HG03460 (cell line): ENCODE data around the gene CLEC16A.

Experiments
- ATAC-seq: cut with Tn5 transposase; IDR thresholded peaks from one replicate; pipeline ENCODE4 v1.9.1; 2021; ENCODE audit not compliant: unreplicated experiment

CLEC16A gene

GRCh38 chr16:11147754-11148444, 203.5 kb downstream of the CLEC16A start:
- no peak for ATAC-seq

- no peak for ATAC-seq
Measured at GRCh38 chr16:11149011-11149616, 204.8 kb downstream of the CLEC16A start.

- no peak for ATAC-seq
Measured at GRCh38 chr16:11150190-11150589, 205.8 kb downstream of the CLEC16A start.

GRCh38 chr16:11151156-11151884, 207.0 kb downstream of the CLEC16A start:
- ATAC-seq, result no peak

- no peak for ATAC-seq
Measured at GRCh38 chr16:11151885-11152629, 207.7 kb downstream of the CLEC16A start.

- no peak for ATAC-seq
Measured at GRCh38 chr16:11152677-11153331, 208.4 kb downstream of the CLEC16A start.

- ATAC-seq, result no peak
Measured at GRCh38 chr16:11155284-11155806, 211.0 kb downstream of the CLEC16A start.

GRCh38 chr16:11156401-11156800, 212.0 kb downstream of the CLEC16A start:
- ATAC-seq, result no peak

GRCh38 chr16:11157143-11157542, 212.8 kb downstream of the CLEC16A start:
- no peak for ATAC-seq

- no peak for ATAC-seq
Measured at GRCh38 chr16:11158018-11158417, 213.7 kb downstream of the CLEC16A start.

- no peak for ATAC-seq
Measured at GRCh38 chr16:11159282-11159681, 214.9 kb downstream of the CLEC16A start.

- no peak for ATAC-seq
Measured at GRCh38 chr16:11160676-11161115, 216.3 kb downstream of the CLEC16A start.

- no peak for ATAC-seq
Measured at GRCh38 chr16:11161439-11161838, 217.1 kb downstream of the CLEC16A start.

- no peak for ATAC-seq
Measured at GRCh38 chr16:11161974-11162373, 217.6 kb downstream of the CLEC16A start.

- no peak for ATAC-seq
Measured at GRCh38 chr16:11162586-11163268, 218.4 kb downstream of the CLEC16A start.

- ATAC-seq, result no peak
Measured at GRCh38 chr16:11163761-11164261, 219.4 kb downstream of the CLEC16A start.

GRCh38 chr16:11164482-11165270, 220.3 kb downstream of the CLEC16A start:
- no peak for ATAC-seq

- ATAC-seq, result no peak
Measured at GRCh38 chr16:11165349-11165748, 221.0 kb downstream of the CLEC16A start.
